ENCODE results near the gene CIPC.

GRCh38 chr14:77158882-77159255 lies 60.8 kb downstream of the CIPC start:
- TF ChIP-seq ZNF274 (IDR thresholded peaks at IDR 0.05; ENCODE audit: low read depth, low read length) (no peak), SUZ12 (IDR thresholded peaks at IDR 0.05; ENCODE audit: extremely low read depth, insufficient read depth, insufficient read length) (no peak), YY1 (IDR thresholded peaks at IDR 0.05; ENCODE audit: insufficient read depth, insufficient read length) (no peak)

All from NT2/D1 (cell line).